OCI-LY7 (cell line): ENCODE data around the gene SF3B5. TPM values are rescaled to one million over a fixed set of nuclear protein-coding genes. Genes with fewer than 3 reads are reported as not detected.
"Not testable (repeated sequence)": the region's sequence is repeated elsewhere in the genome, so short reads cannot be mapped to it uniquely, and the experiment has no call there.

Experiments used
- BruUV-seq: library from RNA; stranded (reverse); fragments of 400-500 nt; replicated peaks from 2 replicates; lab custom pipeline; 2021; lab: Mats Ljungman, UMichigan
- CTCF ChIA-PET: fragments of 300-600 bp; sonication (Branson Sonifier 250); formaldehyde crosslinking; loops from one replicate; lab custom pipeline; 2022; ENCODE audit warnings: antibody characterized with exemption; ENCODE audit not compliant: unreplicated experiment; lab: Charles Lee
- POLR2A ChIA-PET: fragments of 300-600 bp; sonication (Branson Sonifier 250); formaldehyde crosslinking; loops from one replicate; lab custom pipeline; 2022; ENCODE audit warnings: antibody characterized with exemption; lab: Charles Lee
- DNase-seq: peaks from one replicate; pipeline ENCODE4 v3.0.0-alpha.2; 2015; ENCODE audit warnings: low spot score
- H2AFZ ChIP-seq: fragments of 200-600 bp; sonication (generic), shearing (Covaris generic); 2 replicates; pipeline ENCODE4 v1.6.1; 2014; ENCODE audit warnings: mild to moderate bottlenecking, antibody characterized with exemption, low read length, moderate library complexity
- H3K27ac ChIP-seq: fragments of 200-600 bp; sonication (generic); 2 replicates; pipeline ENCODE4 v1.5.1; 2014; ENCODE audit warnings: mixed run types, low read depth, mild to moderate bottlenecking, moderate library complexity, low read length, inconsistent platforms; ENCODE audit not compliant: poor library complexity, severe bottlenecking
- H3K36me3 ChIP-seq: fragments of 200-600 bp; sonication (generic); 2 replicates; pipeline ENCODE4 v1.6.1; 2014; ENCODE audit warnings: mild to moderate bottlenecking, antibody characterized with exemption, low read length, moderate library complexity, mixed read lengths; ENCODE audit not compliant: insufficient read depth
- H3K4me1 ChIP-seq: fragments of 200-600 bp; sonication (generic); 2 replicates; pipeline ENCODE4 v1.5.1; 2014; ENCODE audit warnings: mild to moderate bottlenecking, low read length; ENCODE audit not compliant: insufficient read depth, poor library complexity, severe bottlenecking
- H3K4me2 ChIP-seq: fragments of 200-600 bp; sonication (generic); 2 replicates; pipeline ENCODE4 v1.6.1; 2014; ENCODE audit warnings: mild to moderate bottlenecking, low read length
- H3K4me3 ChIP-seq: fragments of 200-600 bp; sonication (generic); 2 replicates; pipeline ENCODE4 v1.5.1; 2014; ENCODE audit warnings: mild to moderate bottlenecking, low read depth, low read length; ENCODE audit not compliant: poor library complexity, severe bottlenecking
- H3K79me2 ChIP-seq: fragments of 200-600 bp; sonication (generic); 2 replicates; pipeline ENCODE4 v1.6.1; 2016; ENCODE audit warnings: low read depth, mild to moderate bottlenecking, low read length, moderate library complexity, mixed read lengths; ENCODE audit not compliant: insufficient read depth
- H3K9me2 ChIP-seq: fragments of 200-600 bp; sonication (generic); 2 replicates; pipeline ENCODE4 v1.6.1; 2016; ENCODE audit warnings: mild to moderate bottlenecking, low read length, mixed read lengths; ENCODE audit not compliant: insufficient read depth
- H3K9me3 ChIP-seq: fragments of 200-600 bp; sonication (generic); 2 replicates; pipeline ENCODE4 v1.6.1; 2014; ENCODE audit warnings: mild to moderate bottlenecking, mixed run types, low read length, mixed read lengths
- H4K20me1 ChIP-seq: fragments of 200-600 bp; sonication (generic); 2 replicates; pipeline ENCODE4 v1.6.1; 2014; ENCODE audit warnings: mild to moderate bottlenecking, antibody characterized with exemption, low read length, moderate library complexity, mixed read lengths; ENCODE audit not compliant: insufficient read depth
- CTCF ChIP-seq: fragments of 200-600 bp; sonication (generic); conservative IDR thresholded peaks from 2 replicates; pipeline ENCODE4 v1.5.1; 2014; ENCODE audit warnings: mild to moderate bottlenecking, antibody characterized with exemption, low read length, moderate library complexity, mixed read lengths
- EZH2phosphoT487 ChIP-seq: fragments of 200-600 bp; sonication (generic); IDR thresholded peaks from 2 replicates; pipeline ENCODE4 v1.6.1; 2018; ENCODE audit warnings: low read depth, borderline replicate concordance, mild to moderate bottlenecking, mixed run types, antibody characterized with exemption, low read length, moderate library complexity, mixed read lengths
- intact Hi-C: fragments of 100-400 bp; cut with micrococcal nuclease; formaldehyde crosslinking; loops from one replicate; pipeline ENCODE4 v1.10.0; 2022; ENCODE audit not compliant: unreplicated experiment
- total RNA-seq, 2 experiments: library from RNA; depleted of rRNA in 1 of 2; stranded (reverse); fragments of >200 nt in 1 of 2; shearing (Covaris generic) in 1 of 2; gene quantifications; 2 replicates each; pipeline ENCODE4 v1.2.3, GENCODE V29; 2014 to 2022

The SF3B5 gene
- total RNA-seq, 2 experiments from 2014 or later: 135 to 187 TPM

- no peaks in the 10 kb centered on the region for H3K9me3 ChIP-seq
- no peak overlapping the region for H3K4me2 ChIP-seq
- no peak for DNase-seq
- POLR2A ChIA-PET: interaction anchor here (0.6 kb wide), 1 partner anchor 235 kb away, joined by 4 read pairs; no protein-coding TSS in a partner anchor
- H3K36me3 ChIP-seq: no peaks in the 10 kb centered on the region
- no peaks in the 10 kb centered on the region for H4K20me1 ChIP-seq
- H3K4me1 ChIP-seq: no peaks in the 10 kb centered on the region
- H2AFZ ChIP-seq: no peak overlapping the region
- TF ChIP-seq CTCF (no peak), EZH2phosphoT487 (no peak)
- no peak overlapping the region for H3K27ac ChIP-seq
- H3K4me3 ChIP-seq: no peak overlapping the region
- no peaks in the 10 kb centered on the region for H3K79me2 ChIP-seq
- BruUV-seq: no TSS peak
- CTCF ChIA-PET: no interaction called here
- intact Hi-C loops: no loop called here
- H3K9me2 ChIP-seq: no peaks in the 10 kb centered on the region
Measured at GRCh38 chr6:144047688-144048087, 47.7 kb downstream of the SF3B5 start.

- H2AFZ ChIP-seq, H3K9me3 ChIP-seq, intact Hi-C loops, H3K9me2 ChIP-seq, DNase-seq, H3K36me3 ChIP-seq, BruUV-seq, H3K79me2 ChIP-seq, POLR2A ChIA-PET, CTCF ChIA-PET, H3K4me3 ChIP-seq, H3K27ac ChIP-seq, H3K4me2 ChIP-seq, H4K20me1 ChIP-seq, H3K4me1 ChIP-seq: not testable (repeated sequence)
Measured at GRCh38 chr6:144046672-144047071, 48.7 kb downstream of the SF3B5 start.

GRCh38 chr6:144044989-144045388 lies 50.4 kb downstream of the SF3B5 start:
- H3K79me2 ChIP-seq, H3K4me3 ChIP-seq, BruUV-seq, H3K36me3 ChIP-seq, H3K27ac ChIP-seq, H3K4me2 ChIP-seq, POLR2A ChIA-PET, H4K20me1 ChIP-seq, intact Hi-C loops, H3K9me3 ChIP-seq, H3K9me2 ChIP-seq, H2AFZ ChIP-seq, DNase-seq, H3K4me1 ChIP-seq, CTCF ChIA-PET: not testable (repeated sequence)

Other genes with a start within 250 kb of the SF3B5 start
- gene ZC2HC1B, start 231.1 kb downstream of the SF3B5 start, total RNA-seq (2014; rRNA removed; shearing (Covaris generic)): not detected in 2 replicates
- not detected in 2 replicates for gene ZC2HC1B, start 231.1 kb downstream of the SF3B5 start, total RNA-seq (2022)
- 1.0 and 1.7 TPM in 2 replicates for gene PLAGL1, start 87.3 kb downstream of the SF3B5 start, total RNA-seq (2014; rRNA removed; shearing (Covaris generic))
- 1.7 and 2.3 TPM in 2 replicates for gene PLAGL1, start 87.3 kb downstream of the SF3B5 start, total RNA-seq (2022)
- gene STX11, start 54.9 kb upstream of the SF3B5 start, total RNA-seq (2014; rRNA removed; shearing (Covaris generic)): 0.16 and 0.21 TPM in 2 replicates
- gene STX11, start 54.9 kb upstream of the SF3B5 start, total RNA-seq (2022): 1.1 and 1.3 TPM in 2 replicates
- 16.1 and 17.5 TPM in 2 replicates for gene UTRN, start 189.8 kb upstream of the SF3B5 start, total RNA-seq (2014; rRNA removed; shearing (Covaris generic))
- gene UTRN, start 189.8 kb upstream of the SF3B5 start, total RNA-seq (2022): 18.1 and 24.8 TPM in 2 replicates